B cell (primary cell): ENCODE measurements around the gene SFSWAP. TPM values are rescaled to one million over a fixed set of nuclear protein-coding genes. Genes with fewer than 3 reads are reported as not detected.

Experiments
- ATAC-seq: fragments of 200-7000 bp; cut with Tn5 transposase; one replicate; pipeline ENCODE4 v1.10.0; 2021; ENCODE audit warnings: low read depth, mild to moderate bottlenecking, moderate number of reproducible peaks, moderate library complexity
- CTCF ChIA-PET: fragments of 350-600 bp; sonication (Branson Sonifier 250); formaldehyde crosslinking; loops from one replicate; lab custom pipeline; 2021; ENCODE audit warnings: antibody characterized with exemption, inconsistent platforms; lab: Charles Lee
- POLR2A ChIA-PET: fragments of 350-600 bp; sonication (Branson Sonifier 250); formaldehyde crosslinking; loops from one replicate; lab custom pipeline; 2021; ENCODE audit warnings: antibody characterized with exemption; lab: Charles Lee
- DNase-seq: peaks from one replicate; pipeline ENCODE4 v3.0.0; 2013
- H2AFZ ChIP-seq: 2 replicates; pipeline ENCODE4 v1.6.1; 2012; ENCODE audit warnings: mild to moderate bottlenecking, low read depth, low read length; ENCODE audit not compliant: insufficient read depth, poor library complexity, severe bottlenecking
- H3K27ac ChIP-seq, 2 donors: 1 replicate in 1 of 2; 2 replicates in 1 of 2; pipeline ENCODE4 v1.5.1; 2012 to 2013; ENCODE audit warnings: low read length in 2 of 2, mild to moderate bottlenecking in 2 of 2, moderate library complexity in 1 of 2
- H3K27me3 ChIP-seq, 4 experiments: fragments of 200-600 bp in 1 of 4; sonication (generic) in 1 of 4; replicated peaks in 1 of 4; 1 replicate in 2 of 4; 2 replicates in 2 of 4; pipeline versions ENCODE4 v1.6.1 to v1.7.0; 2013 to 2016; ENCODE audit warnings: low read length in 3 of 4, mild to moderate bottlenecking in 2 of 4, mixed read lengths in 1 of 4, moderate library complexity in 1 of 4; ENCODE audit not compliant: insufficient read depth in 4 of 4, control insufficient read depth in 3 of 4; ENCODE audit errors: control extremely low read depth in 1 of 4
- H3K36me3 ChIP-seq, 2 experiments: replicated peaks in 1 of 2; 1 replicate in 1 of 2; 2 replicates in 1 of 2; pipeline versions ENCODE4 v1.6.1 to v1.7.1; 2013; ENCODE audit warnings: low read length in 1 of 2; ENCODE audit not compliant: insufficient read depth in 2 of 2, control insufficient read depth in 1 of 2; ENCODE audit errors: control extremely low read depth in 1 of 2, extremely low read depth in 1 of 2
- H3K4me1 ChIP-seq, 2 donors: fragments of 200-600 bp in 1 of 2; sonication (generic) in 1 of 2; 1 replicate in 1 of 2; 2 replicates in 1 of 2; pipeline versions ENCODE4 v1.5.1 to v1.6.1; 2013 to 2017; ENCODE audit warnings: low read length in 2 of 2; ENCODE audit not compliant: control insufficient read depth in 2 of 2, insufficient read depth in 2 of 2
- H3K4me2 ChIP-seq: replicated peaks from 2 replicates; pipeline ENCODE3; 2012; ENCODE audit warnings: mild to moderate bottlenecking, low read depth, low read length; ENCODE audit not compliant: poor library complexity, severe bottlenecking
- H3K4me3 ChIP-seq, 5 experiments: fragments of 200-600 bp in 1 of 5; sonication (generic) in 1 of 5; 1 replicate in 3 of 5; 2 replicates in 2 of 5; pipeline versions ENCODE4 v1.5.1 to v1.7.0; 2011 to 2016; ENCODE audit warnings: low read length in 4 of 5, mild to moderate bottlenecking in 4 of 5, low read depth in 2 of 5, control low read depth in 1 of 5, moderate library complexity in 1 of 5; ENCODE audit not compliant: insufficient read depth in 1 of 5; ENCODE audit errors: control extremely low read depth in 1 of 5, extremely low read depth in 1 of 5
- H3K79me2 ChIP-seq: fragments of 200-600 bp; sonication (generic); one replicate; pipeline ENCODE4 v1.6.0; 2016; ENCODE audit warnings: low read length; ENCODE audit not compliant: control insufficient read depth, insufficient read depth
- H3K9ac ChIP-seq: fragments of 200-600 bp; sonication (generic); 2 replicates; pipeline ENCODE4 v1.6.1; 2017; ENCODE audit warnings: mild to moderate bottlenecking, low read length, moderate library complexity
- H3K9me3 ChIP-seq, 3 donors: one replicate each; pipeline versions ENCODE4 v1.6.1 to v1.7.1; 2013; ENCODE audit warnings: low read length in 2 of 3; ENCODE audit not compliant: control insufficient read depth in 2 of 3, insufficient read depth in 1 of 3; ENCODE audit errors: control extremely low read depth in 1 of 3
- H4K20me1 ChIP-seq: 2 replicates; pipeline ENCODE4 v1.6.0; 2012; ENCODE audit warnings: mild to moderate bottlenecking, low read length; ENCODE audit not compliant: insufficient read depth, control insufficient read depth, poor library complexity, severe bottlenecking
- H3K27ac Mint-ChIP-seq: one replicate; pipeline ENCODE4 v1.8.0; 2021; ENCODE audit warnings: mixed read lengths
- H3K27me3 Mint-ChIP-seq: one replicate; pipeline ENCODE4 v1.8.0; 2021; ENCODE audit warnings: mixed read lengths
- H3K4me1 Mint-ChIP-seq: one replicate; pipeline ENCODE4 v1.8.0; 2021; ENCODE audit warnings: mixed read lengths
- H3K4me3 Mint-ChIP-seq: one replicate; pipeline ENCODE4 v1.8.0; 2021; ENCODE audit warnings: mixed read lengths
- H3K9me3 Mint-ChIP-seq: one replicate; pipeline ENCODE4 v1.8.0; 2022; ENCODE audit warnings: mixed read lengths; ENCODE audit not compliant: insufficient read depth
- EZH2 ChIP-seq: IDR thresholded peaks from 2 replicates; pipeline ENCODE4 v1.6.1; 2012; ENCODE audit warnings: borderline replicate concordance, low read depth, mild to moderate bottlenecking, moderate library complexity, low read length; ENCODE audit not compliant: insufficient read depth, poor library complexity, severe bottlenecking
- WGBS: methylation state at CpG from one replicate; pipeline ENCODE4 v1.1.5; 2013; ENCODE audit warnings: missing lambda C conversion rate; ENCODE audit not compliant: insufficient coverage; 5-methylcytosine and 5-hydroxymethylcytosine counted together
- intact Hi-C: fragments of 100-400 bp; cut with micrococcal nuclease; formaldehyde crosslinking; loops from one replicate; pipeline ENCODE4 v1.10.0; 2022
- polyA plus RNA-seq: library from polyadenylated mRNA; depleted of rRNA; stranded (reverse); fragments of >200 nt; gene quantifications from 2 replicates; pipeline ENCODE4 v1.2.3, GENCODE V29; 2012
- total RNA-seq, 2 donors: library from RNA; stranded (reverse); fragments of 120-200 nt in 1 of 2; gene quantifications; 1 replicate in 1 of 2; 2 replicates in 1 of 2; pipeline versions ENCODE4 v1.2.3 to v1.2.4, GENCODE V29; 2013 to 2022
- TF ChIP-seq, protein P1 (sequence below): fragments of 200-600 bp; IDR thresholded peaks from one replicate; pipeline ENCODE4 v1.8.0; 2022; ENCODE audit warnings: antibody characterized with exemption, mild to moderate bottlenecking

The SFSWAP gene
- total and polyA plus RNA-seq, 2 donors (not counting 1 experiment from before 2014, with no cell fraction given) = 69.3 to 122 TPM

DNA sequence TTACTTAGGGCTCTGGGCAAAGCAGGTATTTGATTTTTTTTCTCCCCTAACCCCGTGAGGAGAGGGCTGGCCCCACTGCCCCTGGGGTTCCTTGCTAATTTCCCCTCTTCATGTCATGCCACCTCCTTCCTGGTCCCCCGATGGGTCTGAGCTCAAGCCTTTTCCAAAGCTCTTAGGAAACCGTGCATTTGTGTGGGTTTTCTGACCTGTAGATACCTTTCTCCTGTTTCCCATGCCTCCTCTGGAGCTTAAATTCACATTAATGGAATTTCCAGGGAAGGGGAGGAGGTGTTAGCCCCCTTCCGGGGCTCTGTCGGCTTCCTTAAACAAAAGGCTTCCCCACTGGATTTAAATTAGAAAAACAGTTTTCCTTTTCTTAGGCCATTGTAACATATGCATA, 12.6 kb downstream of the SFSWAP start:
- intact Hi-C loops = no loop called here
- Histone ChIP-seq H3K9me3 (no peaks in the 10 kb centered on the region), H3K79me2 (peaks cover 79% of the 10 kb centered on the region), H4K20me1 (peaks cover 49% of the 10 kb centered on the region), H3K27ac (no peak overlapping the region), H3K9ac (no peak overlapping the region), H2AFZ (no peak overlapping the region), H3K4me3 (no peak overlapping the region), H3K36me3 (peaks cover 9 to 93% of the 10 kb centered on the region in 2 experiments), H3K4me2 (no peak overlapping the region), H3K4me1 (no peaks in the 10 kb centered on the region), H3K27me3 (no peaks in the 10 kb centered on the region)
- WGBS = 100% methylated on average over 1 of the region's 5 CpGs
- CTCF ChIA-PET = no interaction called here
- DNase-seq = no peak
- H3K27me3 Mint-ChIP-seq = no peaks in the 10 kb centered on the region
- TF ChIP-seq EZH2 = no peak
- TF ChIP-seq, protein P1, sequence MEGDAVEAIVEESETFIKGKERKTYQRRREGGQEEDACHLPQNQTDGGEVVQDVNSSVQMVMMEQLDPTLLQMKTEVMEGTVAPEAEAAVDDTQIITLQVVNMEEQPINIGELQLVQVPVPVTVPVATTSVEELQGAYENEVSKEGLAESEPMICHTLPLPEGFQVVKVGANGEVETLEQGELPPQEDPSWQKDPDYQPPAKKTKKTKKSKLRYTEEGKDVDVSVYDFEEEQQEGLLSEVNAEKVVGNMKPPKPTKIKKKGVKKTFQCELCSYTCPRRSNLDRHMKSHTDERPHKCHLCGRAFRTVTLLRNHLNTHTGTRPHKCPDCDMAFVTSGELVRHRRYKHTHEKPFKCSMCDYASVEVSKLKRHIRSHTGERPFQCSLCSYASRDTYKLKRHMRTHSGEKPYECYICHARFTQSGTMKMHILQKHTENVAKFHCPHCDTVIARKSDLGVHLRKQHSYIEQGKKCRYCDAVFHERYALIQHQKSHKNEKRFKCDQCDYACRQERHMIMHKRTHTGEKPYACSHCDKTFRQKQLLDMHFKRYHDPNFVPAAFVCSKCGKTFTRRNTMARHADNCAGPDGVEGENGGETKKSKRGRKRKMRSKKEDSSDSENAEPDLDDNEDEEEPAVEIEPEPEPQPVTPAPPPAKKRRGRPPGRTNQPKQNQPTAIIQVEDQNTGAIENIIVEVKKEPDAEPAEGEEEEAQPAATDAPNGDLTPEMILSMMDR = no peak
- H3K4me3 Mint-ChIP-seq = no peak overlapping the region
- no peaks in the 10 kb centered on the region for H3K4me1 Mint-ChIP-seq
- no peak overlapping the region for H3K27ac Mint-ChIP-seq
- H3K9me3 Mint-ChIP-seq = no peaks in the 10 kb centered on the region
- no peak for ATAC-seq
- POLR2A ChIA-PET = no interaction called here

DNA sequence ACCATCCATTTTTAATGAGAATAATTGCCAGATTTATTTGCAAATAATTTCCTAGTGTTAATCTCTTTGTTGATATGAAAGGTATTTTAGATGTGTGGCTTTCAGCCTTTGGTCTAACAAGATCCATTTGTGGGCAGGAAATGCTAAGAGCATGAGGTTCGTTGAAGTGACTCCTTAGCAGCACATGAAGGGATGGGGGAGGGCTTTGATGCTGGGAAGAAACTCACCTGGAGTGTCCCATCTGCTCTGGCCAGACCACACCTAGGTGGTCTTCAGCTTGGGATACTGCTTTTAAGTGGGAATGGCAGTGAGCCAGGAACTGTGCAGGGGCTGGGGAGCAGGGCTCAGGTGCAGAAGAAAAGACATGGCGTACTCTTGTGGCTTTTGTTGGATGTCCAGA, 13.6 kb downstream of the SFSWAP start:
- H3K79me2 ChIP-seq = peaks cover 75% of the 10 kb centered on the region
- Mint-ChIP-seq H3K4me3 (no peak overlapping the region), H3K27ac (no peak overlapping the region), H3K9me3 (no peaks in the 10 kb centered on the region), H3K27me3 (no peaks in the 10 kb centered on the region), H3K4me1 (no peaks in the 10 kb centered on the region)
- H3K4me3 ChIP-seq = no peak overlapping the region
- 89% methylated on average over 2 of the region's 2 CpGs for WGBS
- H2AFZ ChIP-seq = no peak overlapping the region
- ChIA-PET CTCF (no interaction called here), POLR2A (no interaction called here)
- TF ChIP-seq, protein P1 = no peak
- TF ChIP-seq EZH2 = no peak
- peaks cover 59% of the 10 kb centered on the region for H4K20me1 ChIP-seq
- H3K9me3 ChIP-seq = no peaks in the 10 kb centered on the region
- no peak overlapping the region for H3K4me2 ChIP-seq
- no peaks in the 10 kb centered on the region for H3K27me3 ChIP-seq
- H3K4me1 ChIP-seq = no peaks in the 10 kb centered on the region
- H3K36me3 ChIP-seq = peaks cover 9 to 93% of the 10 kb centered on the region in 2 experiments
- H3K27ac ChIP-seq = no peak overlapping the region
- DNase-seq = no peak
- no peak overlapping the region for H3K9ac ChIP-seq
- no peak for ATAC-seq
- intact Hi-C loops = no loop called here
